ENCODE data around the gene CD44.
"Not testable (repeated sequence)": the region's sequence is repeated elsewhere in the genome, so short reads cannot be mapped to it uniquely, and the experiment has no call there.

The CD44 gene

DNA sequence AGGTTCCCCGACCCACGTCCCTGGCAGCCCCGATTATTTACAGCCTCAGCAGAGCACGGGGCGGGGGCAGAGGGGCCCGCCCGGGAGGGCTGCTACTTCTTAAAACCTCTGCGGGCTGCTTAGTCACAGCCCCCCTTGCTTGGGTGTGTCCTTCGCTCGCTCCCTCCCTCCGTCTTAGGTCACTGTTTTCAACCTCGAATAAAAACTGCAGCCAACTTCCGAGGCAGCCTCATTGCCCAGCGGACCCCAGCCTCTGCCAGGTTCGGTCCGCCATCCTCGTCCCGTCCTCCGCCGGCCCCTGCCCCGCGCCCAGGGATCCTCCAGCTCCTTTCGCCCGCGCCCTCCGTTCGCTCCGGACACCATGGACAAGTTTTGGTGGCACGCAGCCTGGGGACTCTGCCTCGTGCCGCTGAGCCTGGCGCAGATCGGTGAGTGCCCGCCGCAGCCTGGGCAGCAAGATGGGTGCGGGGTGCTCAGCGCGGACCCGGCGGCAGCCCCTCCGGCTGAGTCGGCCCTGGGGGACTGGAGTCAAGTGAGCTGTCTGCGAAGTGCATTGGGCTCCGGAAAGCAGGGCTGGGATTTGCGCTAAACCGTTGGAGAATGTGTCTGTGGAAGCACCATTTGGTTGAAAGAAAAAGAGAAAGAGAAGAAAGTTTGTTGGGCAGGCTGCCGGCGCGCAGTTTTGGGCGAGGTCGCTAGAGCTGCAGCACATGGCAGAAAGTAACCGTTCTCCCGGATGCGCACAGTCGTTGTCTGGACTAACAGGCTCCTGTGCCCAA, at the start of gene CD44:
CD44 (plus strand) TSS at position 229 of the 779 bp plus-strand sequence; CDS start at position 362, 133 bp downstream.
- DNase-seq = peak; percentile 61

DNA sequence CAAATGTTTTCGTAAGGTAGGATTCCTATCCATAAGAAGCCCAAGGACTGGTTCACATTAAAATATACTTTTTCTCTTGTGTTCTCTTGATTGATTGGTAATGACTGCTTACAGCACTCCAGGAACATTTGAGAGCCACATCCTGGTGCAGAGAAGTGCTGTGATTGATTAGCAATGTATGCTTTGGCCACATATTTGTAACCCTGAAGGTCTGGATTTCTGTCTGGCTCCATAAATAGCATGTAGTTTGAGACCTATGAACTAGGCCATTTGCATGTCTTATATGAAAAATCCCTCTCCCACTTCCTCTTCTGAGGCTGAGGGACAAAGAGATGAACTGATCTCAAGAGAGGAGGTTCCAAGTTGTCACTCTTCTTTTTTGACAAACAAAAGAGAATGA, 49.3 kb upstream of the CD44 start:
- DNase-seq = no peak

- DNase-seq = no peak
Measured at GRCh38 chr11:35090125-35090524, 48.8 kb upstream of the CD44 start.

DNA sequence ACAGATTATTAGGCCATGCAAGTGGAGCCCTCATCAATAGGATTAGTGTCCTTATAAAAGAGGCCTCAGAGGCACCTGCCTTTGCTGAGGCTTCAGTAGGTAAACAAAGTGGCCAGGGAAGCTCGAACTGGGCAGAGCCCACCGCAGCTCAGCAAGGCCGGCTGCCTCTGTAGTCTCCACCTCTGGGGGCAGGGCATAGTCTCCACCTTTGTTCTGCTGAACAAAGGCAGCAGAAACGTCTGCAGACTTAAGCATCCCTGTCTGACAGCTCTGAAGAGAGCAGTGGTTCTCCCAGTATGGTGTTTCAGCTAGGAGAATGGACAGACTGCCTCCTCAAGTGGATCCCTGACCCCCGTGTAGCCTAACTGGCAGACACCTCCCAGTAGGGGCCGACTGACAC, 48.0 kb upstream of the CD44 start:
- DNase-seq = not testable (repeated sequence)

DNA sequence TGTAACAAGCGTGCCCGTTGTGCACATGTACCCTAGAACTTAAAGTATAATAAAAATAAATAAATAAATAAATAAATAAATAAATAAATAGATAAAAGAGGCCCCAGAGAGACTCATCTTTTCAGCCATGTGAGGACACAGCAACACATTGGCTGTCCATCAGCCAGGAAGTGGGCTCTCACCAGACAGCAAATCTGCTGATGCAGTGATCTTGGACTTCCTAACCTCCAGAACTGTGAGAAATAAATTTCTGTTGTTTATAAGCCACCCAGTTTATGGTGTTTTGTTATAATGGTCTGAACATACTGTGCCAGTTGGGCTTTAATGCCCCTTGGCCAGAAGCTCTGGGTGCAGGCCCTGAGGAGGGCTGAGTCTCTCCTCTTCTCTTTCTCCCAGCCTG, 42.2 kb upstream of the CD44 start:
- no peak for DNase-seq

- DNase-seq = no peak
Measured at GRCh38 chr11:35097814-35098455, 41.0 kb upstream of the CD44 start.

DNA sequence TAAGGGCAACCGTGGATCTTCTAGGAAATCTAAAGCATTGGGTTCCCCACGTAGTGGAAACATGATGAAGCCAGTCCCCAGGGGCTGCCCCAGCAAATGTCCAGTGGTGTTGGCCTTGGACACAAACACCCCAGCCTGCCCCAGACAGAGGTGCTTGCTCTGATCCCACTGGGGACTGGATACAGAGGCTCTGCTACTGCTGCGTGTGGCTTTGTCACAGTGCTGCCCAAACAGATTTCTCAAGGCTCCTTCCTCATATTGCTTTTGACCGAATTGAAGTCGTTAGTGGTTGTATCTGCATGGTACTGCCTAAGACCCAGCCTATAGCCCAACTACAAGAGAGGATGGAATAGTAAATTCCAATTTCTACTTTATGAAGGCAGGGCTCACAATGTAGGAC, 40.1 kb upstream of the CD44 start:
- no peak for DNase-seq

DNA sequence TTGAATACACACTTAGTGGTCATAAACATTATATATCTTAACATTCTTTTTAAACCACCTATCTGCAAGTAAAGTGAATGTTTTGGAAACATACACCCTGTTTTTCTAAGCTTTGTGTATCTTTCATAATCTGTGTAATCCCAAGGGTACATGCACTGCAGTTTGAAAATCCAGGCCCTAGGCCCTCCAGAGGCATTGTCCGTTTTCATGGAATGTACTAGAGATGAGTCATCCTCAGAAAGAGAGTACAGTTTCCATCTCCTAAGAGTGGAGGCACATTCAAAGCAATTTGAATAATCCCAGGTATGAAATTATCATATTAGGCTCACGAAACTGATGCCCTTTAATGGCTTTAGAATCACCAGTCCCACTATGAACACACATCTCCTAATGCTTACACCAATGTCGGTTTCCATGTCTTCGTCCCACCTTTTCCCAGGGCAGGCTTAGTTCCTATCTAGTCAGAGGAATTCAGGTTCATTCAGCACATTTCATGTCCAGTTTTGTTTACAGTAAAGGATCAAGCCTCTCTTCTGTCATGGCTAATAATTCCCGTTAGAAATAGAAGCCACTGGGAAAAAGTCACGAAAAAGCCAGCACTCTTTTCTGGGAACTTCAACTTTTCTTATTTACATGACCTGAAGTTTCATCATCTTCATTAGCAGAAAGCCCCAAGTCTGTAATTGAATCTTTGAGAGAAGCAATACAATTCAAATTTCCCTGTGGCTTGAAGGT, 39.5 kb upstream of the CD44 start:
- DNase-seq = no peak

DNA sequence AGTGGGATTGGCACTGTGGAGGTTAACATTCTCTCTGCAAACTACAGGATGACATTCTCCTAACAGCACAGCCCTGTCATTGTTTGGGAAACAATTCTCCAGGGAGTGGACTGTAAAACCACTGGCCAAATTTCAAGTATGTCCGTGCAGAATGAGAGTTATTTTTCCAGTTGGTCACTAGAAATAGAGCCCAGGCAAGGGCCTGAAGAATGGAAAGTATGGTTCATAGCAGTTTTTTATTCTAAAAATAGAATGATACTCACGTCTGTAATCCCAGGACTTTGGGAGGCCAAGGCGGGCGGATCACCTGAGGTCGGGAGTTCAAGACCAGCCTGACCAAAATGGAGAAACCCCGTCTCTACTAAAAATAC, 39.0 kb upstream of the CD44 start:
- no peak for DNase-seq

- no peak for DNase-seq
Measured at GRCh38 chr11:35101223-35101622, 37.7 kb upstream of the CD44 start.

GRCh38 chr11:35102267-35102666, 36.7 kb upstream of the CD44 start:
- DNase-seq = no peak

GRCh38 chr11:35103366-35104208, 35.4 kb upstream of the CD44 start:
- DNase-seq = no peak

GRCh38 chr11:35104655-35105054, 34.3 kb upstream of the CD44 start:
- DNase-seq = no peak

GRCh38 chr11:35105319-35106079, 33.5 kb upstream of the CD44 start:
- no peak for DNase-seq

DNA sequence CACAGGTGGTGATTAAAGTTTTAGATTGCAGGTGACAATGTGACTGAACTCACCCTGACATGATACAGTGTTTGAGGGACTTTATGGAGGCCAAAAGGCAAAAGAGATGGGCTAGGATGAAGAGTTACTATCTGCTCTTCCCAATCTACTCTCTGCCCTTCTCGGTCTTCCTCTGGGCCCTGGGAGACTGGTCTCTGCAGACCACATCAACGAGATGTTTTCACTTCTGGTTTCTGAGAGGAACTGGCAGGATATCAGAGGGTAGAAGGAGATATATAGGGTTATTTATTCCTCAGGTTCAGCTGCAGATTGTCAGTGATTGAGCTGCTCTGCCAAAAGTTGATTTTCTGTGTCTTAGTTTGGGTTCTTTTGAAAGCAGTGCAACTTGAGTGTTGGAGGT, 32.4 kb upstream of the CD44 start:
- DNase-seq = no peak

DNA sequence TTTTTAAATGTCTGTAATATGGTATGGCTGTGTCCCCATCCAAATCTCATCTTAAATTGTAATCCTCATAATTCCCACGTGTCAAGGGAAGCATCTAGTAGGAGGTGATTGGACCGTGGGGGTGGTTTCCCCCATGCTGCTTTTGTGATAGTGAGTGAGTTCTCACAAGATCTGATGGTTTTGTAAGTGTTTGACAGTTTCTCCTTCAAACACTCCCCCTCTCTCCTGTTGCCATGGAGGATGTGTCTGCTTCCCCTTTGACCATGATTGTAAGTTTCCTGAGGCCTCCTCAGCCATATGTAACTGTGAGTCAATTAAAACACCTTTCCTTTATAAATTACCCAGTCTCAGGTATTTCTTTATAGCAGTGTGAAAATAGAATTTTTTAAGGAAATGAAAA, 31.1 kb upstream of the CD44 start:
- DNase-seq = no peak

- DNase-seq = not testable (repeated sequence)
Measured at GRCh38 chr11:35108336-35108735, 30.6 kb upstream of the CD44 start.

DNA sequence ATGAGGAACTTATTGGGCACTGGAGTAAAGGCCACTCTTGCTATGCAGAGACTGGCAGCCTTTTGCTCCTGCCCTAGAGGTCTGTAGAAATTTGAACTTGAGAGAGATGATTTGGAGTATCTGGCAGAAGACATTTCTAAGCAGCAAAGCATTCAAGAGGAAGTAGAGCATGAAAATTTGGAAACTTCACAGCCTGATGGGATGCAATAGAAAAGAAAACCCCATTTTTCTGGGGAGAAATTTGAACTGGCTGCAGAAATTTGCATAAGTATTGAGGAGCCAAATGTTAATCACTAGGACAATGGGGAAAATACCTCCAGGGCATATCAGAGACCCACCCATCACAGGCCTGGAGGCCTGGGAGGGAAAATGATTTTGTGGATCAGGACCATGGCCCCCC, 29.9 kb upstream of the CD44 start:
- DNase-seq = no peak

GRCh38 chr11:35109827-35110226, 29.1 kb upstream of the CD44 start:
- no peak for DNase-seq

- no peak for DNase-seq
Measured at GRCh38 chr11:35111161-35112055, 27.6 kb upstream of the CD44 start.

All from NK-92 treated with Interleukin-12 subunit alpha and Interleukin-12 subunit beta, amount 100 ng/mL, for 24 hours (cell line).